Activated T-helper 1 cell treated with anti-CD3 and anti-CD28 coated beads, Interleukin-12 subunit alpha, Interleukin-12 subunit beta, Interleukin-2, Interleukin-4 antibody, amounts not matched to agents 30 ng/mL and 10 ng/mL and 1 ng/mL, durations not matched to agents 14 hours and 24 hours and 36 hours (primary cell): Measurements from ENCODE around the gene DHTKD1. TPM values are rescaled to one million over a fixed set of nuclear protein-coding genes. Genes with fewer than 3 reads are reported as not detected.
"Not testable (repeated sequence)": the region's sequence is repeated elsewhere in the genome, so short reads cannot be mapped to it uniquely, and the experiment has no call there.

Source experiments
- DNase-seq: peaks from one replicate; pipeline ENCODE4 v3.0.0; 2021; ENCODE audit warnings: low spot score
- H3K27ac Mint-ChIP-seq: one replicate; pipeline ENCODE4 v1.8.0; 2021; ENCODE audit warnings: mild to moderate bottlenecking, mixed read lengths
- H3K27me3 Mint-ChIP-seq: one replicate; pipeline ENCODE4 v1.8.0; 2022; ENCODE audit warnings: mild to moderate bottlenecking, moderate library complexity, mixed read lengths; ENCODE audit not compliant: insufficient read depth
- H3K36me3 Mint-ChIP-seq: one replicate; pipeline ENCODE4 v1.8.0; 2021; ENCODE audit warnings: low read depth, mixed read lengths
- H3K4me1 Mint-ChIP-seq: one replicate; pipeline ENCODE4 v1.8.0; 2021; ENCODE audit warnings: low read depth, mixed read lengths
- H3K4me3 Mint-ChIP-seq: one replicate; pipeline ENCODE4 v1.8.0; 2021; ENCODE audit warnings: mild to moderate bottlenecking, moderate library complexity, mixed read lengths
- H3K9me3 Mint-ChIP-seq: one replicate; pipeline ENCODE4 v1.8.0; 2021; ENCODE audit warnings: mixed read lengths
- intact Hi-C: fragments of 100-400 bp; cut with micrococcal nuclease; formaldehyde crosslinking; loops from one replicate; pipeline ENCODE4 v1.15.1; 2024
- total RNA-seq: library from RNA; stranded (reverse); gene quantifications from 2 replicates; pipeline ENCODE4 v1.2.3, GENCODE V29; 2022

Gene DHTKD1
- total RNA-seq, 1 donor from 2014 or later: 22.6 TPM

GRCh38 chr10:12164085-12164484, 95.3 kb downstream of the DHTKD1 start:
- H3K4me3 Mint-ChIP-seq: no peak overlapping the region
- H3K27me3 Mint-ChIP-seq: peaks cover 2% of the 10 kb centered on the region
- H3K9me3 Mint-ChIP-seq: no peaks in the 10 kb centered on the region
- no peaks in the 10 kb centered on the region for H3K4me1 Mint-ChIP-seq
- DNase-seq: no peak
- intact Hi-C loops: no loop called here
- peaks cover 43% of the 10 kb centered on the region for H3K36me3 Mint-ChIP-seq
- no peak overlapping the region for H3K27ac Mint-ChIP-seq

- no peak for DNase-seq
- intact Hi-C loops: no loop called here
- Mint-ChIP-seq H3K4me3 (no peak overlapping the region), H3K4me1 (no peaks in the 10 kb centered on the region), H3K9me3 (no peaks in the 10 kb centered on the region), H3K27me3 (peaks cover 2% of the 10 kb centered on the region), H3K36me3 (peaks cover 47% of the 10 kb centered on the region), H3K27ac (peak overlapping the region; percentile 64)
These were observed 96.3 kb downstream of the DHTKD1 start for GRCh38 chr10:12165036-12165435.

- Mint-ChIP-seq H3K27me3 (peaks cover 2% of the 10 kb centered on the region), H3K9me3 (no peaks in the 10 kb centered on the region), H3K27ac (no peak overlapping the region), H3K4me1 (no peaks in the 10 kb centered on the region), H3K4me3 (no peak overlapping the region), H3K36me3 (peaks cover 46% of the 10 kb centered on the region)
- no peak for DNase-seq
- intact Hi-C loops: no loop called here
These were observed 97.4 kb downstream of the DHTKD1 start for GRCh38 chr10:12165999-12166775.

GRCh38 chr10:12171512-12171911, 102.8 kb downstream of the DHTKD1 start:
- H3K27me3 Mint-ChIP-seq, intact Hi-C loops, H3K4me1 Mint-ChIP-seq: not testable (repeated sequence)

More at GRCh38 chr10:12171512-12171911, 102.8 kb downstream of the DHTKD1 start:
- not testable (repeated sequence) for H3K4me3 Mint-ChIP-seq, H3K9me3 Mint-ChIP-seq, DNase-seq, H3K27ac Mint-ChIP-seq
- H3K36me3 Mint-ChIP-seq: peaks cover 39% of the 10 kb centered on the region

Other genes starting within 250 kb of the DHTKD1 start
- 0.29 and 0.39 TPM in 2 replicates for gene PROSER2, start 245.6 kb upstream of the DHTKD1 start, total RNA-seq
- gene UPF2, start 26.1 kb upstream of the DHTKD1 start, total RNA-seq: 38.9 and 43.6 TPM in 2 replicates
- 21.9 and 22.1 TPM in 2 replicates for gene SEC61A2, start 60.7 kb downstream of the DHTKD1 start, total RNA-seq
- 121 and 131 TPM in 2 replicates for gene NUDT5, start 126.9 kb downstream of the DHTKD1 start, total RNA-seq
- gene CDC123, start 127.2 kb downstream of the DHTKD1 start, total RNA-seq: 190 and 191 TPM in 2 replicates